Hypothalamus (tissue), 51 donors: ENCODE data around the gene LOXHD1.
A peak's percentile ranks its signal among the peaks of the same experiment; 100 is the strongest.

Experiments used
- DNase-seq, 51 donors: peaks; one replicate each; lab custom pipeline; 2025; lab: John Stamatoyannopoulos, UW

Gene LOXHD1

GRCh38 chr18:46577546-46577945 lies 79.5 kb downstream of the LOXHD1 start:
- DNase-seq = no peak

DNA sequence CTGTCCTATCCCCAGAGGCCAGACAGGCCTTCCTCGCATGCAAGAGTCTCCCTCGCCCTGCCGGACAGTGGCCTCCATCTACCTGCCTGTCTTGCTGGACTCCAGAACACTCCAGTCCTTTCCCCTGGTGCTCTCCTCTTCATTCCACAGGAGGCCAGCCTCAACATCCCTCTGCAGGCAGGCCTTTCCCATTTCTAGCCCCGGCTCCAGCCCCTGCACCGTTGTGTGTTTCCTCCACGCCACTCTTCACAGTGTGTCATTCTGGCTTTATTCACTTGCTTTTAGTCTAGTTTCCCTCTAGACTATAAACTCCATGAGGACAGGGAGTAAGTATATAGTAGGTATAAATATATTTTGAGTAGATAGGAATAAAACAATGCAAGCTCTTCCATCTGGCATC lies 81.2 kb downstream of the LOXHD1 start:
- no peak for DNase-seq

- DNase-seq = no peak
Observed at GRCh38 chr18:46574743-46575115, 82.3 kb downstream of the LOXHD1 start.

DNA sequence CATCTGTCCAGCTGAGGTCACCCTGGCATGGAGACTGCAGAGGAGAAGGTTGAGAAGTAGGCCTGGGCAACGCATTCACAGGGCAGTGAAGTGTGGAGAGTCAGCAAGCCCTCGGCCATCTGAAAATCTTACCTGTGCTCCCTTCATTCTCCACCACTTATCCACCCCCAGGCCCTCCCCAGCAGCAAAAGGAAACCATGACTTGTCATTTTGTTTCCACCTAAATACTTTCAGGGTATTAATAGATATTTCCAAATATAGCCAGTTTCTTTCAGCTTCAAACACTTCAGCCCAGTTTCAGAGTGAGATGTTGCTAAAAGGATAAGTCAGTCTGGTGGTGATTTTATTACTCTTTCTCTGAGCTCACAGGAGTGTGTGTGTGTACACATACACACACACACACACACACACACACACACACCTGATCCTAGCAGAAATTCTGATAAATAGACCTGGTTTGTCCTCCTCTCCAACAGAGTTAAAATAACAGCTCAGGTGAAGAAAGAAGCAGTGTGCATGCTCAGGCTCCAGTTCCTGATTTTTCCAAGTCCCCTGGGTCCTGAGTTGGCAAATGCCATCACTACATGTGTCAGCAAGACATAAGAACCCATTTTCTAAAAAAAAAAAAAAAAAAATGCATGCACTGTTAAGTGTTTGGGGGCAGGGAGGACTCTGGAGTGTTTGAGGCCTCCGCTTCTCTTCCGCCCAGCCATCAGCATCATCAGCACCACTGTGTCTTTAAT lies 82.8 kb downstream of the LOXHD1 start:
- no peak for DNase-seq

DNA sequence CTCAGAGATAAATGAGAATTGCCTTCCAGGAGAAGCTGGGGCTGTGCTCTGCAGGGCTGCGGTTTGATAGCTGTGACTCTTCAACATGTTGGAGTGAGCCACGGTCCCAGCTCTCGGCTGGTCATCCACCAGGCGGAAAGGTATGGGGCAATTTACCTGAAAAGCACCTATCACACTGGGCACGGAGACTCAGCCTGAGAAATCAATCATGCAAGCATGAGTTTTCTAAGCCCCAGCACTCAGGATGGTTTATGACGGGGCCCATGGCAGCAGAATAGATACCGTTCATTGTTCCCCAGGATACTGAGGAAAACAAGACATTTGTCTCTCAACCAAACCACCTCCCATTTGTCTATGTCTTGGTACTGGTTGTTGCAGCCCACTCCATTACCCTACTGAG lies 83.9 kb downstream of the LOXHD1 start:
- DNase-seq = no peak

DNA sequence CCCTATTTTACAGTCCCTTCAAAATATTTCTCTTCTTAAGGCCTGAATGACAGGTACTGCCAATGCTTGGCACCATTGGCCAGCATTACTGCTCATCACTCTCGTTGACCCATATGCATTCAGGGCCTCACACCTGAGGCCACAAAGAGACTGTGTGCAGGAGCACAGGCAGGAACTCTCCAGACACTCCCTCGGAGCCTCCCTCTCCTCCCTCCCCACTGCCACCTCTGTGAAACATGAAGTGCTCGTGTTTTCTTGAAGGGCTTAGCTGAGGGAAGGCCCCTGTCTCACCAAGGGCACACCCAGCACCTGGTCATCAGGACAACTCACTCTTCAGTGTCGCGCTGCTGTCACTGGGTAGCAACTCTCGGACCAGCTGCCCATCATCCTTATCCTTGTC lies 85.3 kb downstream of the LOXHD1 start:
- DNase-seq = no peak

- DNase-seq = no peak
Observed at GRCh38 chr18:46570666-46571065, 86.4 kb downstream of the LOXHD1 start.

DNA sequence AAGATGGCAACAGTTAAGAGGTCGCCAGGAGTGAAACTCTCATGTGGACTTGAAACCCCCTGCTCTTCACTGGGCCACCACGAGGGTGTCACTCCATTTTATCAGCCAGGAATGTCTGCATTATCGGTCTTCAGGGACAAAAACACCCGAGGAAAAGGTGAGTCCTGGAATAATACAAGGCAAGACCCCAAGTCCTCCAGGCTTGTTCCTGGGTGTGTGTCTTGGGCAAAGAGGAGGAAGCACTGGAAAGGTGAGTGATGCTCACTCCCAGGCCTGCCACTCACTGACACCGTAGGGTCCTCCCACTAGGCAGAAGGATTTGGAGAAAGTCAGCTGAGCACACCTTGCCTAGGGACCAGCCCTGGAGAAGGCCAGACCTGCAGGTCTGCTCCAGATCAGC lies 86.9 kb downstream of the LOXHD1 start:
- DNase-seq = no peak

GRCh38 chr18:46569211-46569610 lies 87.8 kb downstream of the LOXHD1 start:
- no peak for DNase-seq

DNA sequence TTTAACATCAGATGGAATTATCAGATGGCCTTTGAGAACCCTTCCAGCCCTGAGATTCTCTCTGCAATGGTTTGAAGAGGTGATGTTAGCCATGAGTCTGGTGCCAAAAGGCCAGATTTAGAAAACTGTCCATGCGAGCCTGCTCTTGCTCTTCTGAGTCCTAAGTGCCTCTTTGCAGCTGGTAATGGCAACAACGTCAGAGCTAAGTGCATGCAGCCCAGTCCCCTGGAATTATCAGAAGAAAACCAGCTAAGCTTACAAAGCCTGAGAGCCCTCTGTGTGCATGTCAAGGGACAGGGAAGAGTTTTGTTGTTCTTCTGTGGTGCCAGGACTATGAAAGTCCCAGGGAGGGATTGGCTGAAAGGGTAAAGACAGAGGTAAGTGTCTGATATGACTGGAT lies 89.8 kb downstream of the LOXHD1 start:
- DNase-seq = no peak

- DNase-seq = no peak
Observed at GRCh38 chr18:46566111-46566510, 90.9 kb downstream of the LOXHD1 start.

DNA sequence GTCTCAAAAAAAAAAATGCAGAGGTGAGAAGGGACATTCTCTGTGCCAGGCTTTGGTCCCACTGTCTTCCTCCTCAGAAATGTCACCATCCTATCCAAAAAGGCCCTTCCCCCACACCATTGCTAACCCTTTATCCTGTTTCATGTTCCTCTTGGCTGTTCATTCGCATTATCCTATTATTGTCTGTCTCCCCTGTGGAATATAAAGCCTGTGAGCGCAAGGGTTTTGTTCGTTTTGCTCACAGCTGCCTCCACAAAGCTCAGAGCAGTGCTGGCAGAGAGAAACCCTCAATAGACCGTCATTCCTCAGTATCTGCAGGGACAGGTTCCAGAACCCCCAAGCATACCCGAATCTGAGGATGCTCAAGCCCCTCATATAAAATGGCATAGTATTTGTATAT lies 91.8 kb downstream of the LOXHD1 start:
- no peak for DNase-seq

DNA sequence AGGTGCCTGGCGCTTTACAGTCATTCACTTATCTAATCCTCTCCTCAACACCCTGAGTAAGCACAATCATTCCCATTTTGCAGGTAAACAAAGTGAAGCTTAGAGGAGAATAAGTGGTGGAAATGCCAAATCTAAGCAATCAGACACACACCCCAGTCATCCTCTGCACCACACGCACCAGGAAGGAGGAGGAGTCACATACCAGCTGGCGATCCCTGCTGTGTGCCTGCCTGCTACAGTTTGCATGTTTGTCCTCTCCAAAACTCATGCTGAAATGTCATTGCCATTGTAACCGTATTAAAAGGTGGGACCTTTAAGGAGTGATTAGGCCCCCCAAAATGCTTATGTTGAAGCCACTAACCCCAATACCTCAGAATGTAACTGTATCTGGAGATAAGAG lies 93.7 kb downstream of the LOXHD1 start:
- no peak for DNase-seq

GRCh38 chr18:46562674-46563192 lies 94.3 kb downstream of the LOXHD1 start:
- DNase-seq = no peak

GRCh38 chr18:46560671-46561045 lies 96.4 kb downstream of the LOXHD1 start:
- DNase-seq = no peak

DNA sequence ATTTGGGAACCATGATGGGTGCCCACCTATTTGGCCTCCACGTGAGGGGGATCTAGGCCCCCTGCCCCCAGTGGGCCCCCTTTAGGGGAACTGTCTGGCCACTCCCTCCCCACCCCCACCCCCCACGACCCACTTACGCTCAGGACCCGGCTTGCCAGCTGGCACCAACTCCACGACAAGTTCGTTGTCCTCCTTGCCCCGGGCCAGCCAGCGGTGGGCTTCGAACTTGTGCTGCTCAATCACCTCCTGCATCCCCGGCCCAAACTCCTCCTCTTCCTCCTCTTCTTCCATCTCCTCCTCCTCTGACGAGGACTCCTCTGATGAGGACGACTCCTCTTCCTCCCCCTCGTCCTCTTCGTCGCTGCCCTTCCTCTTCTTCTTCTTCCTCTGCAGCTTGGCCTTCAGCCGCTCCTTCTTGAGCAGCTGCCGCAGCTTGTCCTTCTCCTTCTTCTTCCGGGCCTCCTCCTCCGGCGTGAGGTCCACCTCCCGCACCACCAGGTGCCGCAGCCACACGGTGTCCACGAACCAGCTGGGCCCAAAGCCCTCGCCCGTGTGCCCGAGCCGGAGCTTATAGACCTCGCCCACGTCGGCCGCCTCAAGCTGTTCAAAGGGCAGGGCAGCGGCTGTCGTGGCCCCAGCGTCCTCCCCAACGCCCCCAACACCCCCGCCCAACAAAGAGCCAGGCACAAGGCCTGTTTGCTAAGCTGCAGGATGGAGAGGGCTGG lies 96.9 kb downstream of the LOXHD1 start:
- no peak for DNase-seq

DNA sequence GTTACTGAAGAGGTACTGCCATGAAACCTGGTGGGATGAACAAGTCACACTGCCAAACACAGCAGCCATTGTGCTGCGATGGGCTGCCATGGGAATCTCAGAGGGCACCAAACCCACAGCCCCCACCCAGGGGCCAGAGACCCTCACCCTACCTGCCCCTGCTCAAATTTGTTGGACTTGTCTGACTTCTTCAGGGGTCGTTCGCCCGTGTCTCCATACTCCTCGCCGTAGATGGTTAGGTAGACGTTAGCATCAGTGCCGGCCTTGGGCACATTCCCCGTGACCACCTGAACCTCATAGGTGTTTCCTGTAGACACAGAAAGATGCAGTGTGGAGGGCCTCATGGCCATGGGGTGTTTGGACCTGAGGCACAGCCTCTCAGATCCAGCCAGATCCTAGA lies 97.7 kb downstream of the LOXHD1 start:
- DNase-seq = no peak

- DNase-seq = no peak
Observed at GRCh38 chr18:46556590-46557206, 100.3 kb downstream of the LOXHD1 start.

DNA sequence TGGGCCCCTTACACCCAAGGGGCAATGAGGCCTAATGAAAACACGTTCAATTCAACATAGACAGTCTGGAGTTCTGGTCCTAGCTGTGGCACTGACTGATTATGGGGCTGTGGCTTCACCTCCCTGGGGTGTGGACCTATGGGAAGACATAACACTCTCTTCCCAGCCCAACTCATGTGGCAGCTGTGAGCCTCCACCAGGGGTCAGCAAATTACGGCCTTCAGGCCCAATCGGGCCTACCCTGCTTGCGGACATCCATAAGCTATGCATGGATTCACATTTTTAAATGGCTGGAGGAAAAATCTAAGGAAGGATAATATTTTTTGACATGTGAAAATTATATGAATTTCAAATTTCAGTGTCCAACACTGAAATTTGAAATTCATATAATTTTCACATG lies 101.3 kb downstream of the LOXHD1 start:
- DNase-seq = peak in 35 of 51 donors; percentile 2 to 74 (median 34)

GRCh38 chr18:46555213-46555612 lies 101.8 kb downstream of the LOXHD1 start:
- peak in 33 of 51 donors; percentile 5 to 78 (median 48) for DNase-seq

DNA sequence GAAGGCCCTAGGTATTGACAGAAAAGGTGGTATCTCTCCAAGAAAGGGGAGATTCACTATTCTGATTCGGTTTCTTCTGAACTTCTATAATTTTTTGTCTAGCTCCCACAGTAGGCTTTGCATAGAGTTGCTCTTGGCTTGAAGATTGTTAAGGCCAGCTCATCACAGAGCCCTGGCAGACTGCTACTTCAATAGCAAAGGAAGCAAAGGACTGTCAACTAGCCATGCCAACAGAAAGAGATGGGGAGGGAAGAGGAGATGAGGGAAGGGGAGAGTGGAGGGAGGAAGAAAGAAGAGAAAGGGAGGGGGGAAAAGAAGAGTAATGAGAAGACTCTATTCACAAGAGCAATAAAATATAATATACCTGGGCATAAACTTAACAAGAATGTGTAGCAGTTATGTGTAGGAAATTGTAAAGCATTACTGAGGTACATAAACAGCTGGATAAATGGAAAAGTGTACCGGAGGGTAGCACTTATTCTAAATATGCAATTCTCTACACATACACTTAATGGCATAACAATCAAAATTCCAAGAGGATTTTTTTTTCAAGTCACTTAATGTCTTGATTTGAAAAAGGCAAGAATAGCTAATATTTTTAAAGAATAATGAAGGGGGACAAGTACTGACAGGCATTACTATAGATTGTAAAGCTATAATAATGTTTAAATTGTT lies 102.5 kb downstream of the LOXHD1 start:
- no peak for DNase-seq
